HG03060 (cell line): ENCODE results near the gene PKNOX2.

Experiments
- ATAC-seq: cut with Tn5 transposase; IDR thresholded peaks from one replicate; pipeline ENCODE4 v1.9.1; 2021; ENCODE audit warnings: low read depth, moderate number of reproducible peaks; ENCODE audit not compliant: unreplicated experiment

Gene PKNOX2

DNA sequence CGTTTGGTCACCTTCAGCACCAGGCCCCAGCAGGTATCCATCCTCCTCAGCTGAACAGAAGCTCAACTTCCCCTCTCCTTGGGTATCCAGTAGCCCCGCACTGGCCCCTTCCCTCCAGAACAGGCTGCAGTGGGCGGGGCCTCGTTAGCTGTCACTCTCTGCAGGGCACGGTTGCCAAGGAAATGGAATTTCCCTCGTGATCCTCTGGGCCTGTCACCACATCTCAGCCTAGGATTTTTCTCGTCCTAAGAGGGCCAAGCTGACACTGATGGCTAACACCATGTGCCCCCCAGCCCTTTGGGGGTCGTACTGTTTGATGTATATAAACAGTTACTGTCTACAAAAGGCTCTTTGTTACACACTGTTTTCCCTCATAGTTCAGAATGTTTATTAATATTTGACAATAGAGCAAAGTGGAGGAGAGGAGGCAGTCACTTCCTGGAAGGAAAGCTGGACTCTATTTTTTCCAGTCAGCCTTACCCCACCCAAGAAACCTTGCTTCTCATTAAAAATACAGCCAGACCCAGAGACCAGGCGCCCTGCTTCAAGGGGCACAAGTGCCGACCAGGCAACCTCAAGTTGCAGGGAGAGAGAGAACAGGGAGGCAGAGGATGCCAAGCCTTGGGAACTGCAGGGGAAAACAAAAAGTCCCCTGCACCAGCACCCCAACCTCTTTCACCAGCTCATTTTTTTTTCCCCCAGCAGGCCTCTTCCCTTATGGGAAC lies 287.0 kb downstream of the PKNOX2 start:
- no peak for ATAC-seq

DNA sequence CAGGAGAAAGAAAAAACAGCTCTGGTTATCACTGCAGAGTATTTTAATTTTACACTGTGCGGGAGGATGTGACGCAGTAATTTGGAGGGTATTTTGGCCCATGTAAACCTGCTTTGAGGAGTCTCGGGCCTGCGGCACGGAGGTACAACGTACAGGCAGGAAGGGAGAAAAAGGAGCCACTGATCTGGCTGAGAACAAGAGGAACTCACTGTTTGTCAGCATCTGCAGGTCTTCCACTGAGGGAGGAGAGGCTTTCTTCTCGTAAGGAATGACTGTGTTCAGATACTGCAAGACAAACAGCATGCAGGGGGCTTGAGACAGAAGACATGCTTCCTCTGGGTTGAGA lies 287.5 kb downstream of the PKNOX2 start:
- no peak for ATAC-seq

- no peak for ATAC-seq
Observed at GRCh38 chr11:125454047-125454446, 289.5 kb downstream of the PKNOX2 start.

GRCh38 chr11:125455851-125456250 lies 291.3 kb downstream of the PKNOX2 start:
- no peak for ATAC-seq

GRCh38 chr11:125457814-125458343 lies 293.3 kb downstream of the PKNOX2 start:
- ATAC-seq = no peak

- no peak for ATAC-seq
Observed at GRCh38 chr11:125460275-125460674, 295.7 kb downstream of the PKNOX2 start.

DNA sequence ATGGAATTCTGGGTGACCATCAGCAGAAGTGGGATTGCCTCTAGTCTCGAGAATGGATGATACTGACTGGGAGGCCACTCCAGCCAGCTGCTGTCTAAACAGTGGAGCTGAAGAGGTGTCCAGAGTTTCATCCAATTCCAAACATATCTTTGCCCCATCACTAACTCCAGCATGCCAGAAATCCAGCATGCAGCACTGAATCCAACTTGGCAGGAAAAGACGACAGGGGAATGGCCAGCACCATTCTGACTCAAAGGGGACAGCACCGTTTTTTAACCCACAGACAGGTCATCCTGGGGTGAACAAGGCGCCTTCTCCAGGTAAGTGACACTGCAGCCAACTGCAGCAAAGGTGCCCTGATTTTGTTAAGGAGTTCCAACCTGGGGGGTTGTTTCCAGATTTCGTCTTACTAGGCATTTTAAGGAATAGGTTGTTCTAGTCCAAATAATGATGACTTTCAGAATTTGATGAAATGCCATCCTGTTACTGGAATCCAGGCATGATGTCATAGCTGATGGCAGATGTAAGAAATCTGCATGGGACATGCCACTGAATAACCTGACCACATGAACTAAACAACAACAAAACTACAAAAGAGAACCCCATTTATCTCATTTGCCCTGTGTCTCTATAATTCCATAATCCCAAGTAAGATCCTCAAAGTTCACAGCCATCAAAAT lies 299.2 kb downstream of the PKNOX2 start:
- ATAC-seq = no peak

GRCh38 chr11:125464270-125464662 lies 299.7 kb downstream of the PKNOX2 start:
- no peak for ATAC-seq

DNA sequence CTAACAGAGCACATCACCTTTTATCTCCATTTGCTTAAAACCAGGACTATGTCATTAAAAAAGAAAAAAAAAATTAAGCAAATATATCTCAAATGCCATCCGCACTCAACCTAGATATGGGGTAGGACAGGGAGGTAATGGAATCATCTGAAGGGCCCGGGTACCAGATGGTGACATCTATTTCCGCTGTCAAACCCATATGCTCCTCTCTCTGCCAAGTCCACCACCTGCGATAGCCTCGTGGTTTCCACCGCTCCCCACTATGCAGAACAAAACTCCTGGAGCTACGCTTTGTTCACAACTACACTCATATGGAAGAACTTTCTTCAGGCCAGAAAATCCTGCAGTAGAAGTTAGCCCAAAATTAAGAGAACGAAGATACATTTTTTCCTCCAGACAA lies 300.1 kb downstream of the PKNOX2 start:
- ATAC-seq = no peak

DNA sequence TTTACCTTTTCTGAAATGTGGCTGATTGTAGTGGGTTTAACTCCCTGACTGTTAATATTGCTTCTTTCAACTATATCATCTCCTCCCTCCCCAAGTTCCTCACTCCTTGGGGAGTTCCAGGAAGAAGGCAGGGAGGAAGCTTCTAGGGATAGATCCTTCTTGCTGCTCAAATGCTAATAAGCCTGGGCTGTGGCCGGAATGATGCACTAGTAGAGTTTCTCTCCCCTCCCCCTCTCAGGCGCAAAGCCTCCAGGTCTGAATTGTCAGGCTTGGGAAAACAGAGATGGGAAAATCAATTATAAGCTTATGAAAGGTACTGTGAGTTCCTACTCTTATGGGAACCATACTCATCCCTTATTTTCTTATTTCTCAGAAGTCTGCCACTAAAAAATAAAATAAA lies 300.7 kb downstream of the PKNOX2 start:
- ATAC-seq = no peak

DNA sequence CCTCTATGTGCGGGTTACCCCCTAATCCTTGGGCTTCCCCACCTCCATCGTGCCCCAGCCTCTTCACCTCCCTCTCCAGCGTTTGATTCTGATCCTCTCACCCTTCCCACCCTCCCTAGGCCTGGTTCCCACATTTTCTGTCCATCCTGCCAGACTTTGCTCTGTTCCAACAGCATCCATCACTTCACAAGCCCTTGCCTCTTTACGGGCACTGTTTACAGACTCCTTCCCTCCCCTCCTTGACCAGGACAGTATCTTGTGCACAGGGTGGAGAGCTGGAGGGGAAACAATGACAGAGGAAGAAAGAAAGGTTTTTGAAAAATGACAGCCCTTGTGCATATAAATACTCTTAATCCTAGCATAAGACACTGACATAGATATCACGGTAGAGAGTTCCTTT lies 301.1 kb downstream of the PKNOX2 start:
- ATAC-seq = no peak

- no peak for ATAC-seq
Observed at GRCh38 chr11:125468025-125468424, 303.5 kb downstream of the PKNOX2 start.

GRCh38 chr11:125468852-125469251 lies 304.3 kb downstream of the PKNOX2 start:
- no peak for ATAC-seq

GRCh38 chr11:125470355-125470754 lies 305.8 kb downstream of the PKNOX2 start:
- ATAC-seq = no peak

GRCh38 chr11:125476721-125477120 lies 312.2 kb downstream of the PKNOX2 start:
- no peak for ATAC-seq

- no peak for ATAC-seq
Observed at GRCh38 chr11:125479137-125479536, 314.6 kb downstream of the PKNOX2 start.

- no peak for ATAC-seq
Observed at GRCh38 chr11:125481531-125481930, 317.0 kb downstream of the PKNOX2 start.
